Small intestine (tissue), 7 donors: ENCODE results near the gene RASA1. TPM values are rescaled to one million over a fixed set of nuclear protein-coding genes. Genes with fewer than 3 reads are reported as not detected.

Experiments used
- DNase-seq, 2 donors: peaks; one replicate each; pipeline versions ENCODE4 v3.0.0 to v3.0.0-alpha.2; 2013
- FAIRE-seq: peaks from 2 replicates; lab custom pipeline; 2012; peaks lifted over from hg19 to GRCh38; lab: Jason Lieb, UNC
- H3K27ac ChIP-seq, 3 donors: one replicate each; pipeline ENCODE4 v1.5.1; 2013; ENCODE audit warnings: low read length in 2 of 3, mild to moderate bottlenecking in 2 of 3, control low read depth in 1 of 3, inconsistent platforms in 1 of 3, low read depth in 1 of 3, moderate library complexity in 1 of 3
- H3K27me3 ChIP-seq, 3 donors: one replicate each; pipeline ENCODE4 v1.6.1; 2013; ENCODE audit warnings: low read length in 3 of 3, inconsistent platforms in 1 of 3; ENCODE audit not compliant: control insufficient read depth in 3 of 3, insufficient read depth in 3 of 3
- H3K36me3 ChIP-seq, 3 donors: one replicate each; pipeline ENCODE4 v1.6.1; 2013; ENCODE audit warnings: low read length in 3 of 3, inconsistent platforms in 1 of 3, low read depth in 1 of 3, mild to moderate bottlenecking in 1 of 3, moderate library complexity in 1 of 3; ENCODE audit not compliant: control insufficient read depth in 3 of 3, insufficient read depth in 2 of 3
- H3K4me1 ChIP-seq, 3 donors: one replicate each; pipeline ENCODE4 v1.6.1; 2013; ENCODE audit warnings: low read length in 2 of 3, inconsistent platforms in 1 of 3, low read depth in 1 of 3, mild to moderate bottlenecking in 1 of 3, moderate library complexity in 1 of 3; ENCODE audit not compliant: control insufficient read depth in 3 of 3, insufficient read depth in 2 of 3
- H3K4me3 ChIP-seq, 3 donors: one replicate each; pipeline ENCODE4 v1.5.1; 2013; ENCODE audit warnings: low read length in 3 of 3, control low read depth in 1 of 3, inconsistent platforms in 1 of 3, low read depth in 1 of 3, mild to moderate bottlenecking in 1 of 3, moderate library complexity in 1 of 3
- H3K9me3 ChIP-seq, 2 donors: one replicate each; pipeline ENCODE4 v1.6.1; 2013; ENCODE audit warnings: low read depth in 1 of 2, low read length in 1 of 2; ENCODE audit not compliant: control insufficient read depth in 2 of 2, insufficient read depth in 1 of 2
- WGBS, 3 donors: extraction: QIAGEN DNeasy Blood & Tissue Kit; methylation state at CpG; one replicate each; pipeline ENCODE4 v1.1.7; 2013; 5-methylcytosine and 5-hydroxymethylcytosine counted together
- polyA plus RNA-seq, 4 donors: library from polyadenylated mRNA; stranded (reverse) in 3 of 4; unstranded in 1 of 4; fragments of 200-250 nt in 3 of 4; fragments of 120-200 nt in 1 of 4; gene quantifications; one replicate each; pipeline versions ENCODE4 v1.2.1 to v1.2.3, GENCODE V29; 2013
- donor health status: healthy with polysubstance abuse.
- donor health status: control.
- donor health status: control.
- donor health status: Bipolar disorder and iron deficiency.
- donor health status: healthy.

RASA1 gene
- polyA plus RNA-seq, 4 donors, result 9.5 to 30.5 (median 13.7) TPM

- no peak for FAIRE-seq
- no peaks in the 10 kb centered on the region for H3K4me1 ChIP-seq
- no peak overlapping the region for H3K27ac ChIP-seq
- WGBS, 3 donors, result 80 to 89% (median 86%) methylated on average over 2 of the region's 2 CpGs
- H3K36me3 ChIP-seq, result peaks cover 3 to 8% (median 5%) of the 10 kb centered on the region in 3 donors
- no peaks in the 10 kb centered on the region for H3K27me3 ChIP-seq
- H3K9me3 ChIP-seq, result no peaks in the 10 kb centered on the region
- DNase-seq, result no peak
- no peak overlapping the region for H3K4me3 ChIP-seq
Measured at GRCh38 chr5:87372705-87373104, 105.0 kb downstream of the RASA1 start.

DNA sequence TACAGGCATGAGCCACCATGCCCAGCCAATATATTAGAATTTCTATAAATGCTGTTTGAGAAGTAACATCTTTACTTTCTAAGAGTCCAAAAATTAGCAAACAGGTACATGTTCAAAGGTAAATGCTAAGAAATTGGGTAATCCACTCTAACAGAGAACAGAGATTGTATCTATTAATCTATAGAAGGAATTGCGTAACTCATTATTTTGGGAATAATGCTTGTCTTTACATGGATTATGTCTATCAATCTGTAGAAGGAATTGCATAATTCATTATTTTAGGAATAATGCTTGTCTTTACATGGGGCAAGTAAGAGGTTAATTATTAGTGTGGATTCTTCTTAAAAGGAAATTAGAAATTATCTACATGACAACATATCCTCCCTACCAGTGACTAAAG, 114.5 kb downstream of the RASA1 start:
- H3K27ac ChIP-seq, result no peak overlapping the region
- FAIRE-seq (no peak), DNase-seq (no peak)
- H3K36me3 ChIP-seq, result peaks cover 2 to 12% (median 7%) of the 10 kb centered on the region in 3 donors
- no peaks in the 10 kb centered on the region for H3K9me3 ChIP-seq
- 100% methylated on average over 1 of the region's 1 CpG for WGBS, 3 donors
- H3K4me3 ChIP-seq, result no peak overlapping the region
- H3K4me1 ChIP-seq, result no peaks in the 10 kb centered on the region
- no peaks in the 10 kb centered on the region for H3K27me3 ChIP-seq

- no peak overlapping the region for H3K4me3 ChIP-seq
- no peaks in the 10 kb centered on the region for H3K9me3 ChIP-seq
- DNase-seq (no peak), FAIRE-seq (no peak)
- no peaks in the 10 kb centered on the region for H3K4me1 ChIP-seq
- H3K27ac ChIP-seq, result no peak overlapping the region
- H3K36me3 ChIP-seq, result peaks cover 1 to 8% (median 6%) of the 10 kb centered on the region in 3 donors
- no peaks in the 10 kb centered on the region for H3K27me3 ChIP-seq
- WGBS, 3 donors, result 83 to 93% (median 86%) methylated on average over 1 of the region's 1 CpG
Measured at GRCh38 chr5:87383216-87383615, 115.5 kb downstream of the RASA1 start.

- WGBS, 3 donors, result 13 to 60% (median 36%) methylated on average over 2 of the region's 2 CpGs
- no peaks in the 10 kb centered on the region for H3K9me3 ChIP-seq
- FAIRE-seq, result peak; percentile 74
- no peaks in the 10 kb centered on the region for H3K27me3 ChIP-seq
- H3K4me3 ChIP-seq, result no peak overlapping the region
- H3K36me3 ChIP-seq, result peaks cover 2 to 14% (median 3%) of the 10 kb centered on the region in 3 donors
- peaks cover 0 to 10% (median 0%) of the 10 kb centered on the region in 3 donors for H3K4me1 ChIP-seq
- H3K27ac ChIP-seq, result no peak overlapping the region
- peak; percentile 17 to 22 for DNase-seq
Measured at GRCh38 chr5:87385802-87386201, 118.1 kb downstream of the RASA1 start.

DNA sequence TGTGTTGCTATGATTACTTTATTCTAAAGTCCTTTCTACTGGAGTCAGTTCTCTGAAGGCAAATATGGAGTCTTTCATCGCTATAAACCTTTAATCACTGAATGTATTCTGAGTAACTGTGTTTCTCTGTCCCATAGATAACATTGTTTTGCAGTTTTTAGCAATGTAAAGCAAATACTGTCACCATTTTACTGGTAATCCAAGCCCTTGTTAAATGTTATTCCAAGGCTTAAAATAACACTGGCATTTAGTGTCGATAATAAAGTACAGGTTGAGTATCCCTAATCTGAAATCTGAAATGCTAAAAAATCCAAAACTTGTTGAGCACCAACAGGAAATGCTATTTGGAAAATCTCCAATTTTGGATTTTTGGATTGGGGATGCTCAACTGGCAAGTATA, 120.4 kb downstream of the RASA1 start:
- 86 to 97% (median 87%) methylated on average over 2 of the region's 2 CpGs for WGBS, 3 donors
- Histone ChIP-seq H3K36me3 (peaks cover 5 to 9% (median 6%) of the 10 kb centered on the region in 3 donors), H3K4me3 (no peak overlapping the region), H3K27ac (no peak overlapping the region), H3K27me3 (no peaks in the 10 kb centered on the region), H3K9me3 (no peaks in the 10 kb centered on the region), H3K4me1 (peaks cover 0 to 11% (median 0%) of the 10 kb centered on the region in 3 donors)
- FAIRE-seq (no peak), DNase-seq (no peak)

- H3K4me1 ChIP-seq, result peaks cover 0 to 11% (median 0%) of the 10 kb centered on the region in 3 donors
- H3K36me3 ChIP-seq, result peaks cover 5 to 11% (median 6%) of the 10 kb centered on the region in 3 donors
- no peak overlapping the region for H3K4me3 ChIP-seq
- H3K9me3 ChIP-seq, result no peaks in the 10 kb centered on the region
- H3K27ac ChIP-seq, result peak overlapping the region in 1 of 3 donors; percentile 35
- H3K27me3 ChIP-seq, result no peaks in the 10 kb centered on the region
- FAIRE-seq, result no peak
- 70 to 90% (median 83%) methylated on average over 14 of the region's 14 CpGs for WGBS, 3 donors
- DNase-seq, result peak; percentile 30 to 55
Measured at GRCh38 chr5:87389296-87390034, 121.8 kb downstream of the RASA1 start.

- no peaks in the 10 kb centered on the region for H3K27me3 ChIP-seq
- peaks cover 5 to 11% (median 6%) of the 10 kb centered on the region in 3 donors for H3K36me3 ChIP-seq
- peaks cover 0 to 11% (median 0%) of the 10 kb centered on the region in 3 donors for H3K4me1 ChIP-seq
- no peak for DNase-seq
- no peaks in the 10 kb centered on the region for H3K9me3 ChIP-seq
- H3K27ac ChIP-seq, result peak overlapping the region in 1 of 3 donors; percentile 35
- H3K4me3 ChIP-seq, result no peak overlapping the region
- no peak for FAIRE-seq
- 90 to 97% (median 96%) methylated on average over 3 of the region's 3 CpGs for WGBS, 3 donors
Measured at GRCh38 chr5:87390075-87390474, 122.4 kb downstream of the RASA1 start.

GRCh38 chr5:87390576-87391199, 123.0 kb downstream of the RASA1 start:
- peaks cover 5 to 11% (median 10%) of the 10 kb centered on the region in 3 donors for H3K36me3 ChIP-seq
- H3K27me3 ChIP-seq, result no peaks in the 10 kb centered on the region
- H3K4me3 ChIP-seq, result no peak overlapping the region
- H3K4me1 ChIP-seq, result peaks cover 0 to 11% (median 0%) of the 10 kb centered on the region in 3 donors
- no peak overlapping the region for H3K27ac ChIP-seq
- no peaks in the 10 kb centered on the region for H3K9me3 ChIP-seq
- FAIRE-seq (no peak), DNase-seq (no peak)
- 86% methylated on average over 5 of the region's 5 CpGs for WGBS, 3 donors
